Neuronal stem cell (in vitro differentiated cells): ENCODE results near the gene HBP1.

Source experiments
- DNase-seq: peaks from one replicate; pipeline ENCODE4 v3.0.0-alpha.2; 2013; ENCODE audit warnings: low spot score
- H2AFZ ChIP-seq: one replicate; pipeline ENCODE4 v1.6.1; 2013; ENCODE audit warnings: mild to moderate bottlenecking, low read length, inconsistent platforms
- H2AK5ac ChIP-seq: 2 replicates; pipeline ENCODE4 v1.6.1; 2013; ENCODE audit warnings: low read depth, mild to moderate bottlenecking, inconsistent platforms, low read length, moderate library complexity, mixed read lengths
- H2BK120ac ChIP-seq: 2 replicates; pipeline ENCODE4 v1.6.1; 2013; ENCODE audit warnings: low read depth, mild to moderate bottlenecking, inconsistent platforms, low read length, moderate library complexity, mixed read lengths
- H2BK12ac ChIP-seq: one replicate; pipeline ENCODE4 v1.6.1; 2013; ENCODE audit warnings: low read length, inconsistent platforms
- H2BK15ac ChIP-seq: 2 replicates; pipeline ENCODE4 v1.6.1; 2013; ENCODE audit warnings: mild to moderate bottlenecking, low read length, inconsistent platforms, mixed read lengths
- H2BK5ac ChIP-seq: one replicate; pipeline ENCODE4 v1.6.1; 2013; ENCODE audit warnings: inconsistent platforms, mild to moderate bottlenecking, low read length, moderate library complexity
- H3K14ac ChIP-seq: one replicate; pipeline ENCODE4 v1.6.1; 2013; ENCODE audit warnings: low read length, inconsistent platforms
- H3K18ac ChIP-seq: 2 replicates; pipeline ENCODE4 v1.6.1; 2013; ENCODE audit warnings: low read length, inconsistent platforms
- H3K23ac ChIP-seq: 2 replicates; pipeline ENCODE4 v1.6.1; 2013; ENCODE audit warnings: low read depth, mild to moderate bottlenecking, mixed read lengths, low read length, inconsistent platforms; ENCODE audit not compliant: poor library complexity
- H3K27ac ChIP-seq: replicated peaks from 3 replicates; pipeline ENCODE4 v1.5.1; 2013; ENCODE audit warnings: low read length, inconsistent platforms
- H3K27me3 ChIP-seq, 3 experiments: 2 replicates each; pipeline ENCODE4 v1.6.1; 2013; ENCODE audit warnings: low read length in 3 of 3, mild to moderate bottlenecking in 2 of 3, inconsistent platforms in 1 of 3, low read depth in 1 of 3, mixed read lengths in 1 of 3, moderate library complexity in 1 of 3; ENCODE audit not compliant: control insufficient read depth in 3 of 3, insufficient read depth in 3 of 3
- H3K36me3 ChIP-seq, 2 donors: replicated peaks in 1 of 2; 2 replicates each; pipeline ENCODE4 v1.6.1; 2013; ENCODE audit warnings: low read length in 2 of 2; ENCODE audit not compliant: control insufficient read depth in 2 of 2, insufficient read depth in 2 of 2
- H3K4ac ChIP-seq: 2 replicates; pipeline ENCODE4 v1.6.1; 2013; ENCODE audit warnings: inconsistent platforms, mild to moderate bottlenecking, low read length, moderate library complexity
- H3K4me1 ChIP-seq, 2 donors: 1 replicate in 1 of 2; 2 replicates in 1 of 2; pipeline ENCODE4 v1.6.1; 2013; ENCODE audit warnings: low read length in 2 of 2, low read depth in 1 of 2; ENCODE audit not compliant: control insufficient read depth in 2 of 2, insufficient read depth in 1 of 2
- H3K4me2 ChIP-seq: one replicate; pipeline ENCODE4 v1.6.1; 2013; ENCODE audit warnings: mild to moderate bottlenecking, low read length, inconsistent platforms; ENCODE audit not compliant: insufficient read depth, poor library complexity, severe bottlenecking
- H3K4me3 ChIP-seq, 2 donors: 2 replicates each; pipeline ENCODE4 v1.5.1; 2013; ENCODE audit warnings: low read length in 2 of 2, mild to moderate bottlenecking in 2 of 2, inconsistent platforms in 1 of 2, moderate library complexity in 1 of 2
- H3K79me1 ChIP-seq: one replicate; pipeline ENCODE4 v1.6.1; 2013; ENCODE audit warnings: low read depth, mild to moderate bottlenecking, inconsistent platforms, low read length, moderate library complexity
- H3K9ac ChIP-seq: one replicate; pipeline ENCODE4 v1.6.1; 2013; ENCODE audit warnings: mild to moderate bottlenecking, low read depth, low read length, inconsistent platforms; ENCODE audit not compliant: poor library complexity
- H3K9me3 ChIP-seq, 2 donors: replicated peaks in 1 of 2; 2 replicates each; pipeline versions ENCODE3 to v1.6.1; 2013; ENCODE audit warnings: low read length in 2 of 2, mild to moderate bottlenecking in 2 of 2, inconsistent platforms in 1 of 2, low read depth in 1 of 2, mixed read lengths in 1 of 2, moderate library complexity in 1 of 2; ENCODE audit not compliant: control insufficient read depth in 2 of 2, insufficient read depth in 1 of 2
- H4K8ac ChIP-seq: one replicate; pipeline ENCODE4 v1.6.1; 2013; ENCODE audit warnings: low read depth, mild to moderate bottlenecking, inconsistent platforms, low read length, moderate library complexity
- H4K91ac ChIP-seq: one replicate; pipeline ENCODE4 v1.6.1; 2013; ENCODE audit warnings: low read length, low read depth, mild to moderate bottlenecking, inconsistent platforms; ENCODE audit not compliant: poor library complexity
- WGBS, 2 donors: extraction: QIAGEN DNeasy Blood & Tissue Kit; methylation state at CpG; one replicate each; pipeline ENCODE4 v1.1.7; 2013; ENCODE audit warnings: missing lambda C conversion rate in 2 of 2, mixed read lengths in 1 of 2; ENCODE audit not compliant: insufficient read length in 2 of 2, insufficient replicate concordance in 1 of 2; ENCODE audit errors: extremely low coverage in 2 of 2; 5-methylcytosine and 5-hydroxymethylcytosine counted together

HBP1 gene

GRCh38 chr7:107123392-107123791 lies 45.4 kb upstream of the HBP1 start:
- Histone ChIP-seq H3K23ac (no peak overlapping the region), H3K36me3 (no peaks in the 10 kb centered on the region), H3K4me2 (no peak overlapping the region), H4K91ac (no peak overlapping the region), H3K18ac (no peak overlapping the region), H2AFZ (no peak overlapping the region), H2BK5ac (no peak overlapping the region), H2BK12ac (no peak overlapping the region), H3K27me3 (no peaks in the 10 kb centered on the region), H2BK120ac (no peak overlapping the region), H3K27ac (no peak overlapping the region), H3K79me1 (no peaks in the 10 kb centered on the region), H2AK5ac (no peak overlapping the region), H4K8ac (no peak overlapping the region), H2BK15ac (no peak overlapping the region), H3K14ac (no peak overlapping the region), H3K4me3 (no peak overlapping the region), H3K9ac (no peak overlapping the region), H3K4me1 (peaks cover 3 to 4% of the 10 kb centered on the region in 2 donors), H3K9me3 (no peaks in the 10 kb centered on the region), H3K4ac (no peak overlapping the region)
- WGBS, 2 donors: no CpG with 5 or more reads among the region's 4 CpGs
- DNase-seq: no peak

GRCh38 chr7:107125475-107125874 lies 43.3 kb upstream of the HBP1 start:
- H3K9ac ChIP-seq: no peak overlapping the region
- no peak overlapping the region for H4K8ac ChIP-seq
- no peak overlapping the region for H3K4ac ChIP-seq
- H2AK5ac ChIP-seq: no peak overlapping the region
- no peak overlapping the region for H3K14ac ChIP-seq
- no CpG with 5 or more reads among the region's 5 CpGs for WGBS, 2 donors
- no peaks in the 10 kb centered on the region for H3K9me3 ChIP-seq
- H3K27ac ChIP-seq: no peak overlapping the region
- H4K91ac ChIP-seq: no peak overlapping the region
- H3K36me3 ChIP-seq: no peaks in the 10 kb centered on the region
- no peak overlapping the region for H2BK120ac ChIP-seq
- no peaks in the 10 kb centered on the region for H3K79me1 ChIP-seq
- H3K23ac ChIP-seq: no peak overlapping the region
- no peak overlapping the region for H3K4me2 ChIP-seq
- no peak overlapping the region for H2AFZ ChIP-seq
- no peaks in the 10 kb centered on the region for H3K27me3 ChIP-seq
- H2BK15ac ChIP-seq: no peak overlapping the region
- DNase-seq: no peak
- H3K4me1 ChIP-seq: no peaks in the 10 kb centered on the region
- no peak overlapping the region for H2BK5ac ChIP-seq
- no peak overlapping the region for H2BK12ac ChIP-seq
- H3K4me3 ChIP-seq: no peak overlapping the region
- no peak overlapping the region for H3K18ac ChIP-seq

GRCh38 chr7:107128217-107128616 lies 40.6 kb upstream of the HBP1 start:
- no peaks in the 10 kb centered on the region for H3K4me1 ChIP-seq
- DNase-seq: no peak
- H3K23ac ChIP-seq: no peak overlapping the region
- H2BK5ac ChIP-seq: no peak overlapping the region
- H2AK5ac ChIP-seq: no peak overlapping the region
- no CpG with 5 or more reads among the region's 2 CpGs for WGBS, 2 donors
- no peak overlapping the region for H4K91ac ChIP-seq
- H3K9ac ChIP-seq: no peak overlapping the region
- no peak overlapping the region for H3K4ac ChIP-seq
- no peak overlapping the region for H4K8ac ChIP-seq
- no peak overlapping the region for H2AFZ ChIP-seq
- no peaks in the 10 kb centered on the region for H3K27me3 ChIP-seq
- H3K79me1 ChIP-seq: no peaks in the 10 kb centered on the region
- H3K9me3 ChIP-seq: no peaks in the 10 kb centered on the region
- no peak overlapping the region for H2BK120ac ChIP-seq
- no peak overlapping the region for H3K4me3 ChIP-seq
- no peaks in the 10 kb centered on the region for H3K36me3 ChIP-seq
- no peak overlapping the region for H3K4me2 ChIP-seq
- H3K27ac ChIP-seq: no peak overlapping the region
- no peak overlapping the region for H3K14ac ChIP-seq
- no peak overlapping the region for H3K18ac ChIP-seq
- no peak overlapping the region for H2BK15ac ChIP-seq
- H2BK12ac ChIP-seq: no peak overlapping the region

GRCh38 chr7:107128748-107129147 lies 40.1 kb upstream of the HBP1 start:
- no peak overlapping the region for H3K4me2 ChIP-seq
- no peak overlapping the region for H3K14ac ChIP-seq
- H2BK12ac ChIP-seq: no peak overlapping the region
- H4K8ac ChIP-seq: no peak overlapping the region
- no peaks in the 10 kb centered on the region for H3K9me3 ChIP-seq
- no peak overlapping the region for H3K4ac ChIP-seq
- H3K27ac ChIP-seq: no peak overlapping the region
- no peak for DNase-seq
- H3K4me3 ChIP-seq: no peak overlapping the region
- no peaks in the 10 kb centered on the region for H3K27me3 ChIP-seq
- H3K23ac ChIP-seq: no peak overlapping the region
- no peak overlapping the region for H2AK5ac ChIP-seq
- no peak overlapping the region for H2BK120ac ChIP-seq
- no CpG with 5 or more reads among the region's 3 CpGs for WGBS, 2 donors
- H3K4me1 ChIP-seq: no peaks in the 10 kb centered on the region
- H2BK15ac ChIP-seq: no peak overlapping the region
- no peaks in the 10 kb centered on the region for H3K36me3 ChIP-seq
- no peak overlapping the region for H3K18ac ChIP-seq
- H4K91ac ChIP-seq: no peak overlapping the region
- no peaks in the 10 kb centered on the region for H3K79me1 ChIP-seq
- no peak overlapping the region for H3K9ac ChIP-seq
- no peak overlapping the region for H2AFZ ChIP-seq
- no peak overlapping the region for H2BK5ac ChIP-seq
